AG04450 (cell line): ENCODE data around the gene NDUFA6. TPM values are rescaled to one million over a fixed set of nuclear protein-coding genes. Genes with fewer than 3 reads are reported as not detected.

ENCODE experiments used
- CTCF ChIA-PET: fragments of 300-600, 350-600 bp; formaldehyde crosslinking; extraction: SDS; loops from one replicate; lab custom pipeline; 2022; ENCODE audit warnings: antibody characterized with exemption, inconsistent platforms; lab: Charles Lee
- POLR2A ChIA-PET: fragments of 350-600 bp; formaldehyde crosslinking; extraction: SDS; loops from one replicate; lab custom pipeline; 2021; ENCODE audit warnings: antibody characterized with exemption, inconsistent platforms; lab: Yijun Ruan, JAX
- DNase-seq: peaks from one replicate; pipeline ENCODE4 v3.0.0-alpha.2; 2011; ENCODE audit warnings: low read depth, low spot score
- H3K27ac ChIP-seq: one replicate; pipeline ENCODE4 v1.5.1; 2012; ENCODE audit warnings: low read depth, low read length, control low read depth
- H3K27me3 ChIP-seq: one replicate; pipeline ENCODE4 v1.6.0; 2012; ENCODE audit warnings: low read length; ENCODE audit not compliant: control insufficient read depth, insufficient read depth
- H3K4me3 ChIP-seq: 2 replicates; pipeline ENCODE4 v1.5.1; 2011; ENCODE audit warnings: mild to moderate bottlenecking, low read depth, low read length, control low read depth
- H3K9me3 ChIP-seq: 2 replicates; pipeline ENCODE4 v1.5.1; 2012; ENCODE audit warnings: low read length; ENCODE audit not compliant: control insufficient read depth, insufficient read depth
- polyA plus RNA-seq: library from polyadenylated mRNA; depleted of rRNA; stranded (reverse); fragments of >200 nt; gene quantifications from 2 replicates; pipeline ENCODE4 v1.2.3, GENCODE V29; 2011; rRNA removed
- small RNA-seq: library from RNA; depleted of rRNA; stranded (forward); fragments of <200 nt; gene quantifications from one replicate; pipeline ENCODE3, GENCODE V24; 2012; ENCODE audit warnings: low read depth; ENCODE audit not compliant: insufficient read length
- TF ChIP-seq, protein P1 (sequence below): IDR thresholded peaks from 2 replicates; pipeline ENCODE4 v1.5.1; 2011; ENCODE audit warnings: low read depth, low read length, control low read depth, inconsistent platforms

Gene NDUFA6
- polyA plus RNA-seq, 1 experiment, result 103 TPM

DNA sequence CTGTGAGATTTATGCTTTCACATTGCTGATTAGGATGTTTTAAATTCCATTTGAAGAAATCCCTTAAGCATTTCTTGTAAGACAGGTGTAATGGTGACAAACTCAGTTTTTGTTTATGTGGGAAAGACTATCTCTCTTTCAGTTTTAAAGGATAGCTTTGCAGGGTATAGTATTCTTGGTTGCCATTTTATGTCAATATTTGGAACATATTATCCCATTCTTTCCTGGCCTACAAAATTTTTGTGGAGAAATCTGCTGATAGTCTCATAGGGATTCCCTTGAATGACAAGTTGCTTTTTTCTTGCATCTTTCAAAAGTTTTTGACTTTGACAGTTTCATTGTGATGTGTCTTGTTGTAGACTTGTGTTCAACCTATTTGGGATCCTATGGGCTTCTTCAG, 48.8 kb downstream of the NDUFA6 start:
- DNase-seq, result no peak
- Histone ChIP-seq H3K9me3 (peaks cover 10% of the 10 kb centered on the region), H3K27me3 (peaks cover 3% of the 10 kb centered on the region), H3K4me3 (no peak overlapping the region), H3K27ac (no peak overlapping the region)
- TF ChIP-seq, protein P1, sequence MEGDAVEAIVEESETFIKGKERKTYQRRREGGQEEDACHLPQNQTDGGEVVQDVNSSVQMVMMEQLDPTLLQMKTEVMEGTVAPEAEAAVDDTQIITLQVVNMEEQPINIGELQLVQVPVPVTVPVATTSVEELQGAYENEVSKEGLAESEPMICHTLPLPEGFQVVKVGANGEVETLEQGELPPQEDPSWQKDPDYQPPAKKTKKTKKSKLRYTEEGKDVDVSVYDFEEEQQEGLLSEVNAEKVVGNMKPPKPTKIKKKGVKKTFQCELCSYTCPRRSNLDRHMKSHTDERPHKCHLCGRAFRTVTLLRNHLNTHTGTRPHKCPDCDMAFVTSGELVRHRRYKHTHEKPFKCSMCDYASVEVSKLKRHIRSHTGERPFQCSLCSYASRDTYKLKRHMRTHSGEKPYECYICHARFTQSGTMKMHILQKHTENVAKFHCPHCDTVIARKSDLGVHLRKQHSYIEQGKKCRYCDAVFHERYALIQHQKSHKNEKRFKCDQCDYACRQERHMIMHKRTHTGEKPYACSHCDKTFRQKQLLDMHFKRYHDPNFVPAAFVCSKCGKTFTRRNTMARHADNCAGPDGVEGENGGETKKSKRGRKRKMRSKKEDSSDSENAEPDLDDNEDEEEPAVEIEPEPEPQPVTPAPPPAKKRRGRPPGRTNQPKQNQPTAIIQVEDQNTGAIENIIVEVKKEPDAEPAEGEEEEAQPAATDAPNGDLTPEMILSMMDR, result no peak
- POLR2A ChIA-PET, result no interaction called here
- CTCF ChIA-PET, result no interaction called here

DNA sequence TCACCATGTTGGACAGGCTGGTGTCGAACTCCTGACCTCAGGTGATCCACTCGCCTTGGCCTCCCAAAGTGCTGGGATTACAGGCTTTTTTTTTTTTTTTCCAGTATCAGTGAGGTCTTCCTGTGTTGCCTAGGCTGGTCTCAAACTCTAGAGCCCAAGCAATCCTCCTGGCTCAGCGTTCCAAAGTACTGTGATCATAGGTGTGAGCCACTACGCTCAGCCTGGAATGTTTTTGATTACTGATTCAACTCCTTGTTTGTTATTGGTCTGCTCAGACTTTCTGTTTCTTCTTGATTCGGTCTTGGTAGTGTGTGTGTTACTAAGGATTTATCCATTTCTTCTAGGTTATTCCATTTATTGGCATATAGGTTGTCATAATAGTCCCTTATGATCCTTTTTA, 51.3 kb downstream of the NDUFA6 start:
- no peak overlapping the region for H3K27ac ChIP-seq
- DNase-seq, result no peak
- peaks cover 6% of the 10 kb centered on the region for H3K27me3 ChIP-seq
- H3K9me3 ChIP-seq, result peaks cover 14% of the 10 kb centered on the region
- ChIA-PET POLR2A (no interaction called here), CTCF (no interaction called here)
- no peak overlapping the region for H3K4me3 ChIP-seq
- TF ChIP-seq, protein P1, result no peak

Small RNA genes lying within 50 kb of the gene (small RNA-seq; reads per million reads assigned to genes)
- not detected for gene SNORD13P1

Other genes with a start within 250 kb of the NDUFA6 start
- gene SHISA8, start 175.7 kb downstream of the NDUFA6 start, polyA plus RNA-seq, result not detected in 2 replicates
- gene TNFRSF13C, start 164.0 kb downstream of the NDUFA6 start, polyA plus RNA-seq, result 0.06 and 0.07 TPM in 2 replicates
- gene CENPM, start 143.6 kb downstream of the NDUFA6 start, polyA plus RNA-seq, result 5.1 and 6.8 TPM in 2 replicates
- gene SEPTIN3, start 121.3 kb downstream of the NDUFA6 start, polyA plus RNA-seq, result 0.22 and 0.24 TPM in 2 replicates
- gene WBP2NL, start 92.0 kb downstream of the NDUFA6 start, polyA plus RNA-seq, result 0.11 and 0.21 TPM in 2 replicates
- gene NAGA, start 20.0 kb downstream of the NDUFA6 start, polyA plus RNA-seq, result 35.2 and 46.4 TPM in 2 replicates
- gene PHETA2, start 16.5 kb downstream of the NDUFA6 start, polyA plus RNA-seq, result 10.6 and 12.6 TPM in 2 replicates
- gene SMDT1, start 11.1 kb downstream of the NDUFA6 start, polyA plus RNA-seq, result 25.6 and 28.9 TPM in 2 replicates
- 0.15 and 0.37 TPM in 2 replicates for gene CYP2D6, start 40.0 kb upstream of the NDUFA6 start, polyA plus RNA-seq
- gene TCF20, start 179.9 kb upstream of the NDUFA6 start, polyA plus RNA-seq, result 14.1 TPM in 2 replicates